NCI-H460 (cell line): ENCODE data around the gene TAS2R30. TPM values are rescaled to one million over a fixed set of nuclear protein-coding genes. Genes with fewer than 3 reads are reported as not detected.

Source experiments
- DNase-seq: peaks from one replicate; pipeline ENCODE4 v3.0.0-alpha.2; 2016; ENCODE audit warnings: low read depth; ENCODE audit errors: extremely low read depth
- polyA plus RNA-seq: library from polyadenylated mRNA; depleted of rRNA; stranded (reverse); fragments of >200 nt; gene quantifications from 2 replicates; pipeline ENCODE4 v1.2.3, GENCODE V29; 2014; cell fraction: nucleus; rRNA removed
- total RNA-seq: library from RNA; depleted of rRNA; stranded (reverse); fragments of >200 nt; shearing (Covaris generic); gene quantifications from 2 replicates; pipeline ENCODE4 v1.2.3, GENCODE V29; 2014; rRNA removed

TAS2R30 gene, protein sequence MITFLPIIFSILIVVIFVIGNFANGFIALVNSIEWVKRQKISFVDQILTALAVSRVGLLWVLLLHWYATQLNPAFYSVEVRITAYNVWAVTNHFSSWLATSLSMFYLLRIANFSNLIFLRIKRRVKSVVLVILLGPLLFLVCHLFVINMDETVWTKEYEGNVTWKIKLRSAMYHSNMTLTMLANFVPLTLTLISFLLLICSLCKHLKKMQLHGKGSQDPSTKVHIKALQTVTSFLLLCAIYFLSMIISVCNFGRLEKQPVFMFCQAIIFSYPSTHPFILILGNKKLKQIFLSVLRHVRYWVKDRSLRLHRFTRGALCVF
- total RNA-seq, result 1.4 and 1.8 TPM in 2 replicates
- polyA plus RNA-seq, result 0.20 and 0.25 TPM in 2 replicates

DNA sequence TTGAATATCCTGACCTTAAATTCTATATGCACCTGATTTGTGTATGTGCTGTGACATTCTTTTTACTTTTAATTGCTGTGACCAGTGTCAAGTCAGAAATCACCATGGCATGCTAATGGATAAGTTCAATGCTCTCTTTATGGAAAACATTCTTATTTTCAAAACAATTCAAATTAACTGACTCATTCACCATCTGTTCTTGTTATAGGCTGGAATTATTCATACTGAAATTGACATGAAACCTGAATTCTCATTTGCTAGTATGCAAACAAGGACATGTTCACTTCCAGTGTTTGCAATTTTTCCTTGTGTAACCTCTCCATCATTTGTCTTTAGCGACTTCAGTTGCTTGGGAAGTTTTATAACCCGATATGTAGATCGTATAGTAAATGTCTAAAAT lies at the start of gene TAS2R30:
Gene TAS2R30, minus strand, starts transcription at position 340 of the 400 bp plus-strand sequence. CDS start 400 bp downstream, outside the sequence.
- DNase-seq, result no peak

DNA sequence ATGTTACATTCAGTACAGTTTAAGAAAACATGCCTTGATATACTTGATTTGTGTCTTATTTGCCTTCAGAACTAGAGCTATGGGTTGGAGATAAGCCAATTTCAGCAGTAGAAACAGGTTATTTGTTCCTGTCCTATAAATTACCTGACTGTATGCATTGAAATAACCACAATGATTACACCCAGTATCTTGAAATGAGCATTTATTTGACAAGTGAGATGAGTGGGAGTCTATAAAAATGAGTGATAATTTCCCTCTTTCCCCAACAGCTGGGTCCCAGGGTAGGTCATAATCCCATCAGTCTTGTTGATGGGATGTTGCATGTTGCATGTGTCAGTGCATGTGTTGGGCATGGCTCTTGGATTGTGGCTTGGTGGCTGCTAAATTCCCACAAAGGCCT lies 48.6 kb upstream of the TAS2R30 start:
- no peak for DNase-seq

DNA sequence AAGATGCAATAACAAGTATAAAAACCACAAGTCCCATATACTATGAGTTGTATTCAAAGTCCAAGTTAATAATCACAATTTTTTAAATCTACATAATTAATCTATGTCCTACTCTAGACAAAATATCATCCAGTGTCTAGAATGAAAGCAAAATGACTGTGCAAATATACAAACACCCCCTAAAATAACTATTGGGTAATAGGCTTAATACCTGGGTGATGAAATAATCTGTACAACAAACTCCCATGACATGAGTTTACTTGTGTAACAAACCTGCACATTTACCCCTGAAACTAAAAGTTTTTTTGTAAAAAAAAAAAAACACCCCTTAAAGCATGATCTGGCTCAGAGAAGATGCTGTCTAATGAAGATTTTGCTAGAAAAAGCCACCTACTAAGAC lies 48.1 kb upstream of the TAS2R30 start:
- no peak for DNase-seq

DNA sequence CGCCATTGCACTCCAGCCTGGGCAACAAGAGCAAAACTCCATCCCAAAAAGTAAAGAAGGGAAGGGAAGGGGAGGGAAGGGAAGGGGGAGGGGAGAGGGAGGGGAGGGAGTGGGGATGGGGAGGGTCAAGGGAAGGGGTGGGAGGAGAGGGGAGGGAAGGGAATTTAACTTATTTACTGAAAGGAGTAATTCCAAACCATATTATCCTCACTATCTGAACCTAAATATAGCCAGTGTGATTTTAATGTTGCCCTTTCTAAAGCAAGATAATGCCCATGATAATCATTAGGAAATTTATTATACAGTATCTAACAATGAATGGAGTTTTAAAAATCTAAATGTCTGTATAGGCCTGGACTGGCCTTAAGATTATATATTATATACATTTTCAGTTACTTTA lies 43.8 kb upstream of the TAS2R30 start:
- DNase-seq, result no peak

DNA sequence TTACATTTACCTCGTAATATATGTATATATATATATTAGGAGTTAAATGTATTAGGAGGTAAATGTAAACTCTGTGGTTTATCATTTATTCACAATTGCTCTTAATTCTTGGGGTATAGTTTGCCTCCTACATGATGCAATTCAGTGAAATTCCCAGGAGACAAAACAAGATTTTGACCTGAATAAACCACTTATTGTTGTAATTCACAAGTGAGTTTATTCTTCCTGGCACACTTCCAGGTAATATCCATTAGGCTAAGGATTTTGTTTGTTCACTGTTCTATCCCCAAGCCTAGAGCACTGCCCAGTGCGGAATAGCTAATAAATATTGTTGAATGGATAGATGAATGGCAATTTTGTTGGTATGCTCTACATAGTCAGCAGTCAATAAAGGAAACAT lies 39.6 kb upstream of the TAS2R30 start:
- DNase-seq, result no peak

DNA sequence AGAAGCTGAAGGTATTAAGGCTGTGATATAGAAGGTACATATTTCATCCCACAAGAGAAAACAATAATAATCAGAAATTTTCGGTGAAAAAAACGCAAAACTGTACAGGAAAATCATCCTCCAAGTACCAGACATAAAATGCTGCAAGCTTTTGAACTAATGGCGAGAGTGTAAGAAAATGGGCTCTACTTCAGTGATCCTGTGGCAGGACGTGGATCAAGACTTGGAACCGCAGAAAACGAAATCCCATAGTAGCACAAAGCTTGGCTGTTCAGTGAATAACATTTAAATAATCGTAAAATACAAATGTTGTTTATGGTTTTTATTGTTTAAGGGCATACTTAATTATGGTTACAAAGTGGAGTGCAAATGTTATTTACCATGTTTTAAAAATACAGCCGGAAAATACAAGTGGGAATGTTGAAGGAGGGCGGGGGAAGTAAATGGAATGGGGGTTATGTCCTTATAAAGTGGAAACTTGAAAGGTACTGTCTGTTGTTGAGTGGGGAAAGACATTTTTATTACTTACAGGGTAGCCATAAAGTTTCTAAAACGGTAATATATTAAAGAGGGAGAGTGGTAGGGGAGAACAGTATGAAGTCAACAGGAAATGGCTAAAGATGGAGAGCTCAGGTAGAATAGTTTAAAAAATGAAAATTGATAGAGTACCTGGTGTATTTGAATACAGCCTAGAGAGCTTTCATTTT lies 37.7 kb upstream of the TAS2R30 start:
- DNase-seq, result no peak

DNA sequence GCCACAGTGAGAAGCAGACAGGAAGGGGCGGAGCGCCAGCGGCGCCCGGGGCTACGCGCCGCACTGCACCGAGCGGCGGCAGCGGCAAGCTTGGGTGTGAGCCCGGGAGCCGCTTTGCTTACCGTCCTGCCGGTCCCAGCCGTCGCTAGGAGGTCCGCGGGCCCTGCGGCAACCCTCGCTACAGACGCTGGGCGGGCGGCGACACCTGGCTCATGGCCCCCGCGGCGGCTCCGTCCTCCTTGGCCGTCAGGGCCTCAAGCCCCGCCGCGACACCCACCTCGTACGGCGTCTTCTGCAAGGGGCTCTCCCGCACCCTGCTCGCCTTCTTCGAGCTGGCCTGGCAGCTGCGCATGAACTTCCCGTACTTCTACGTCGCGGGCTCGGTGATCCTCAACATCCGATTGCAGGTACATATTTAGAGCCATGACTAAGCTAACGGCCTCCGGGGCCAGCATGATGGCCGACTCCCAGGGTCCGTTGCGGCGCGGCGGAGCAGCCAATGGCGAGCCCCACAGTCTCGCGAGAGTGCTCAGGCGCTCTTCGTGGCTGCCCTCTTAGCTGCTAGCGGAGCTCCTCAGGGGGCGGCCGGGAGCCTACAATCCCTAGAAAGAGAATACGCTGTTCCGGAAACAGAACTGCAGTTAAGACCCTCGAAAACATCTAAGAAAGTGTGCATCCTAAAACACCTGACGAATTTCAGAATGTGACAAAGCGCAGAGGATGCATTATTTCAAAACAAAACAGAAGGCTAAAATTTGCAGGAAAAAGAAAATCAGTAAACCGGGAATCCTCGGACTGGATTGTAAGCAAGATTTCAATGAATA lies 36.9 kb upstream of the TAS2R30 start, which contains the start of gene SMIM10L1:
Gene SMIM10L1, plus strand, starts transcription at position 50 of the 824 bp plus-strand sequence. Its CDS starts 163 bp downstream, at position 213.
- peak; percentile 88 for DNase-seq

DNA sequence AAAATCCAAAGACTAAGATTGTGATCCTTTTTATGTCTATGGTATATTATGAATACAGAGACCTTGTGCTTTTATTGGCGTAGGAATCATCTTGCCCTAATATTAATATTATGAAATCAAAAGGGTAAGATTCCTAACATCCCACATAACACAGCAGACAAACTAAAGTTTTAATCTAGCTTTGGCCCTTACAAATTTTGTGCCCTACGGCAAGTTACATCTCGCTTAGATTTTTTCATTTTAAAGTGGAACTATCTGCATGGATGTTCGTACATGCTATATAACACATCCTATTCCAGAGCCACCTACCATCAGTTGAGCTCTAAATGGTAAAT lies 36.3 kb upstream of the TAS2R30 start:
- DNase-seq, result no peak

DNA sequence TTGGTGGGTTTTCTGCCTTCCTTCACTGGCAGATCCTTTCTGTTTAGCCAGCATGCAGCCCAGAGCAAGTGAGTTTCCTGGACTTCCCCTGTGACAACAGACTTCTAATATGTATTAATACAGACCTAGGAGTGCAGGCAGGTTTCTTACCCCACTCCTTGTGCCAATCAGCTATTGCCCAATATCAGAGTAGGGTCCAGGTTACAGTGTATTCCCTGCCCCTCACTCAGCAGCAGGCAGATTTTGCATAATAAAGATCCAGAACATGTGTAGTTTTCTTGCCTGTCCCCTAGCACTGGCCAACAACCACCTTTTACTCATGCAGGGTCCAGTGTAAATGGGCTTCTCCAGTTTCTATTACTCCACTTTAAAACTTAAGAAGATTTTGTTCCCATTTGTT lies 31.9 kb upstream of the TAS2R30 start:
- DNase-seq, result no peak

DNA sequence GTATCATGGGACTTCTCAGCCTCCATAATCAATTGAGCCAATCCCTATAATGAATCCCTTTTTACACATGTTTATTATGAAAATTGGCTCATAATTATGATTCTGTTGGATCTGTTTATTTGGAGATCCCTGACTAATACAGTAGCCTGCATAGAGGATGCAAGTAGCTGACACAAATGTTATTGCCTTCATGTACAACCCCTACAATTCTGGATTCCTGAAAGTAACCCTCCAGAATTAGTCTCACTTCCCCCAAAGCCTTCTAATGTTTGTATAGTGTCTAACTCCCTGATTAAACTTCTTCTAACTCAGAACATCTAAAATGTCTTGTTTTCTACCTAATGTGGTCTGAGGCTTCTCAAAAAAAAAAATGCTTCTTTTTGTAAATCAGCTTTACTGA lies 29.9 kb upstream of the TAS2R30 start:
- DNase-seq, result no peak

DNA sequence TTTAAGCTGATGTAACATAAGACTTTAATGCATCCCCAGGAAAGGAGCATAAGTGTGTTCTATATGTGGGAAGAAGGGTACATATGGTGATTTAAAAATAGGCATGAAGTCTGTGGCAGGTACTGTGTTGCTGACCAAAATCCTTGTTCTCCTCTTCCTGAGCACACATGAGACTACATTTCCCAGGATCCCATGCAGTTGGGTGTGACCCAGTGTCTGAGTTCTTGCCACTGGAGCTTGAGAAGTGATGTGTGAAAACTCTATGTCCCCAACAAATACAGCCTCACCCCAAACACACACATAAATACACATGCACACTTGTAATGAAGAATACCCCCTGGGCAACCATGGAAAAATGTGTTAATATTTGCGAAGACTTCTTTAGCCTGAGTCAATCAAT lies 28.1 kb upstream of the TAS2R30 start:
- no peak for DNase-seq

DNA sequence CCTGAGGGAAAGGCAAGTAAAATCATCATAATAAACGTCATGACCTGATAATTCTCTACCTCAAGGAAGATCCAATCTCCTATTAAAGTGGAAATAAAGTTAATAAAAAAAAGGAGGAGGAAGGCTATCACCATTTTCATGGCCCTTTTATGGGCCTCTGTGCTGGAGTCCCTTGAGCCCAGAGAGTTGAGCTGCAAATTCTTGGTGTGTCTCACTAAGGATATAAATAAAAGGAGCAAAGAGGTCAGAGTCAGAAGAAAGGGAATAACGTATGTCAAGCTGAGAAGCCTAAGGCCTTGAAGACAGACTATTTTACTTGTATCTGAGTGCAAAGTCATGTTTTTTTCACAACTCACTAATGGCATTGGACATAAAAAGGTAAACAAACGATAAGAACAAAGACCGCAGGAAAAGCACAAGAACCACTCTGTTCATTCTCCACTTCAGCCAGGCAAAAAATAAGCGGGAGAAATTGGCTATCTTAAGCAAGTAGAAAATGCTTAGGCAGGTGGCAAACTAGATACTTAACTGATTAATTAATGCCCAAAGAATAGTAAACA lies 24.5 kb upstream of the TAS2R30 start:
- DNase-seq, result no peak

DNA sequence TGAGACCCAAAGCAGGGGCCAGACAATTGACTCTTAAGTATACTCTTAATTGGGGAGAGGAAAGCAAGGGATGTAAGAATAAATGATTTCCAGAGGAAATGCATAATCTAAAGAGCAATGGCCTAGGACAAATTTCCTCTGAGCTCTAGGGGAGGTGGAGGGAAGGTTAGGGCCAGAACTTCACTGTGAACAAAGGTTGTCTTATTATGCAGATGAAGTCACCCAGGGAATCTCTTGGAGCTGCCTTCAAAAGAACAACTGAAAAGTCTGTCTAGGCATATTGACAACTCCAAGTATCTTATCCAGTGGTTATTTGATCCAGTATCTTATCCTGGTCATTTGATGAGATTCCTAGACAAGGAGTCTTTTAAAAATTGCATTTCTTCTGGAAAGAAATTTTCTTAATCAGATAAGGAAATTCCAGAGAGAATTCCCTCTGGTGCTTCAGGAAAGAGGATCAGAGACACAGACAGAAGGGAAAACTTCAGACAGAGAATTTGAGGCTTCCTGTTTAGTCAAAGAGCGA lies 20.0 kb upstream of the TAS2R30 start:
- no peak for DNase-seq

DNA sequence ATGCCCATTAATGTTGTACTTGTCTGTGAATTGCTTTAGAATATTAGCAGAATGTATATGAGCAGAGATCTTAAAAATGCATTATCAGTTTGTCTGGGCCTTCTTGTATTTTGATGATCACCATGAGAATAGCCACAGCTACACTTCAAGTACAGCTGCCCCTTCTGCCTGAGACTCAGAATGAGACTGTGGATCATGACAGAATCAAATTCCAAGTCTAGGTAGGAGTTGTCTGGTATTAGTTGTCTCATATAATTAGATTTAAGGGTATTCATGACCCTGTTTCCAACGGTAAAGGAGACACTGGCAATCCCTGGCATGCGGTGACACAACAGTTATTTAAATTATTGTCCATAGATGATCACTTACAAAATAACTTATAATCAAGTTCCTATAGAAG lies 18.3 kb upstream of the TAS2R30 start:
- no peak for DNase-seq

DNA sequence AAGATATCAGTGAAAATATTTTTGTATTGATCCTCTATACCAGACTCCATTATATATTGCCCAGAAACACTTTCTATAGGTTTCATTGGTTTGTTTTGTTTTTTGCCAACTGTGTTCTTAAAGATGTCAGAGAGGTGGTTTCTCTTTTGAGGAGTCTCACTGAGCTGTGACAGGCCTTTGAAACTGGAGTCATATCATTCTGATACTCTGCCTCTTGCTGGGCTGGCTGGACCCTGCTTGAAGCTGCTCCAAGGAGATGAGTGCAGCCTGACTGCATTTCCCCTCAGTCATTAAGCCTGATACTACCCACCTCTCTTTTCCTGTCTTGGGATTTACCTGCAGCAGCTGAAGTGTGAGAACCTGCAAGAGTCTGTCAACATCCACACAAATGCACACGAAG lies 16.4 kb upstream of the TAS2R30 start:
- DNase-seq, result no peak

DNA sequence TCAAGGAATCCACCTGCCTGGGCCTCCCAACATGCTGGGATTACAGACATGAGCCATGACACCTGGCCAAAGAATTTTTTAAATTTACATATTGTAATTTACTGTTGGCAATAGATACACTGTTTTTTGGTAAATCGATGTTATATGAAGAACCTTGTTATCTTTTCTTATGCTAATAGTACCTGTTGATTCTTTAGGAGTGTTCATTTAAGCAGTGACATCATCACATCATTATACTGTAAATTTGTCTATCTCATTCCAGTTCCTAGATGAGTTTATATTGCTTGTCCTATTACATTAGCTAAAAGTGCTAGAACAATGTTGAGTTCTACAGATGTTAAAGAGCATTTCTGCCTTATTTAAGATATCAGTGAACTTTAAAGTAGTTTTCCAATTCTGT lies 13.0 kb upstream of the TAS2R30 start:
- no peak for DNase-seq

DNA sequence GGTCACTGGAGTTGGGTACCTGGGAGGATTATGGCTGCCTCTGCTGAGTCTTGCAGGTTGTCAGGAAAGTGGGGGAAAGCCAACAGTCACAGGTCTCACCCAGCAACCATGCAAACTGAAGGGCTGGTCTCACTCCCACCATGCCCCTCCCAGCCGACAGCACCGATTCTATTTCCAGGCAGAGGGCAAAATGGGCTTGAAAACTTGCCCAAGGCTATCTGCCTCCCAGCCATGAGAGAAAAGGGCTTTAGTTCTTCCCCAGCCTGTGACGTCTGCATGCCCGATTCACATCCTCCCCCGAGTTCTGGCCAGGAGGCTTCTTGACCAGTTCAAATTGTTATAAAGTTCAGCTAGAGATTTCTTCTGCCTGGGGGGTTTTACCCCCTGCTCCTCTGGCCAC lies 9.9 kb upstream of the TAS2R30 start:
- no peak for DNase-seq

DNA sequence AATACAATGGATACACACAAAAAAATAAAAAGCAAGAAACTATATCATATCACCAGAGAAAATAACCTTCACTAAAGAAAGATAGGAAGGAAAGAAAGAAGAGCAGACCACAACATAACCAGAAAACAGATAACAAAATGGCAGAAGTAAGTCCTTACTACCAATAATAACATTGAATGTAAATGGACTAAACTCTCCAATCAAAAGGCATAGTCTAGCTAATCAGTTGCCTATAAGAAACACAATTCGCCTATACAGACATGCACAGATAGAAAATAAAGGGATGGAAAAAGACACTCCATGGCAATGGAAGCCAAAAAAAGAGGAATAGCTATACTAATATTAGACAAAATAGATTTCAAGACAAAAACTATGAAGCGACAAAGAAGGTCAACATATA lies 8.9 kb upstream of the TAS2R30 start:
- no peak for DNase-seq

DNA sequence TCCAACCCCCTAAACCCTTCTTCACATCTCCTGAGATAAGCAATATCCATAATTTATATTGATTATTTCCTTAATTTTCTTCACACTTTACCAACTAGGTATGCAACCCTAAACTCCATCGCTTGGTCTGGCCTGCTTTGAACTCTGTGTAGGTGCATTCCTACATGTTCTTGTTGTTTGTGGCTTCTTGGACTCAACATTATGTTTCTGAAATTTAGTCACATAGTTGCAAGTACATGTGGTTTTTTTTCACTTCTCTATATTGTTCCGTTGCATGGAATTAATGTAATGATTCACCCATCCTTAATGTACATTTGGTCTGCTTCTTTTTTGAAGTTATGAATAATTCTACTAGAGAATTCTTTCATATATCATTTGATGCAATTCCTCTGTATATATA lies 1.6 kb upstream of the TAS2R30 start:
- no peak for DNase-seq

DNA sequence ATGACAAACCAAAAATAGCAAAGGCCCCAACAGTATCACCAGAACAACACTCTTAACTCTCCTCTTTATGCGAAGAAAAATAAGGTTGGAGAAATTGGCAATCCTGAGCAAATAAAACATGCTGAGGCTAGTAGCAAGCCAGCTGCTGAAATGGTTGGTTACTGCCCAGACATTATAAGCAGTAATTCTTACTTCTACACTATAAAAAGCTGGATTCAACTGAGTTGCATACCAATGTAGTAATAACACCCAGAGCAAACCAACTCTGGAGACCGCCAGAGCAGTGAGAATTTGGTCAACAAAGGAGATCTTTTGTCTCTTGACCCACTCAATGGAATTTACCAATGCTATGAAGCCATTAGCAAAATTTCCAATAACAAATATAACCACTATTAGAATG lies 628 bp downstream of the TAS2R30 start:
- DNase-seq, result no peak

DNA sequence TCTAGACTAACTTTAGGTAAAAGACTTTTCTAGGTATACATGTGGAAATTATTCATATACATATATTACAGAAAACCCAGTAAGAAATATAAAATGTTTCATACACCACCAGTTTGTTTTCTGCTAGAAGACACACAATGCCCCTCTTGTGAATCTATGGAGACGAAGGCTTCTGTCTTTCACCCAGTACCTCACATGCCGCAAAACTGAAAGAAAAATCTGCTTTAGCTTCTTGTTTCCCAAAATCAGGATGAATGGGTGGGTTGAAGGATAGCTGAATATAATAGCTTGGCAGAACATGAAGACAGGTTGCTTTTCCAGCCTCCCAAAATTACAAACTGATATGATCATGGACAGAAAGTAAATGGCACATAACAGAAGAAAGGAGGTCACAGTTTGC lies 1.3 kb downstream of the TAS2R30 start:
- no peak for DNase-seq
